Hepatocyte (in vitro differentiated cells): ENCODE measurements around the gene SLC46A2.

Experiments used
- EZH2 ChIP-seq: fragments of 200-600 bp; sonication (generic); IDR thresholded peaks from 2 replicates; pipeline ENCODE4 v1.6.1; 2016; ENCODE audit warnings: antibody characterized with exemption, mild to moderate bottlenecking, borderline replicate concordance
- EZH2phosphoT487 ChIP-seq: fragments of 200-600 bp; sonication (generic); IDR thresholded peaks from one replicate; pipeline ENCODE4 v1.6.1; 2018; ENCODE audit warnings: antibody characterized with exemption, mild to moderate bottlenecking, low read depth, moderate library complexity; ENCODE audit not compliant: unreplicated experiment, severe bottlenecking
- TF ChIP-seq, protein P1 (sequence below): fragments of 200-600 bp; sonication (generic); IDR thresholded peaks from 2 replicates; pipeline ENCODE4 v1.5.1; 2016; ENCODE audit warnings: antibody characterized with exemption, mild to moderate bottlenecking; ENCODE audit not compliant: poor library complexity

DNA sequence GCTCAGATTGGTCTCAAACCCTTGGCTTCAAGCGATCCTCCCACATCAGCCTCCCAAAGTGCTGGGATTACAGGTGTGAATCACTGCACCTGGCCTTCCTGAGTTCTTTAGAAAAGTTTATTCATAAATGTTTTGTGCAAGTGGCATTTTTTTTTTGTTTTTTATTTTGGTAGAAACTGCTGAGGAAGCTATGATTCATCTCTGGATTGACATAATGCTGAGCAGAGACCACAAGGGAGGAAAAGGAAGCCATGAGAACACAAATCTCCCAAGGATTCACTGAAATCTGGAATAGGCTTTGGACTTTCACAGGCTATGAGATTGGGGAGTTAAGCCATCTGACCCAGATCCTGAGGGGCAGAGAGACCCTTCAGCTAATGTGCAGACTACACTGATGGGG lies 3.4 kb upstream of the SLC46A2 start:
- TF ChIP-seq, protein P1, sequence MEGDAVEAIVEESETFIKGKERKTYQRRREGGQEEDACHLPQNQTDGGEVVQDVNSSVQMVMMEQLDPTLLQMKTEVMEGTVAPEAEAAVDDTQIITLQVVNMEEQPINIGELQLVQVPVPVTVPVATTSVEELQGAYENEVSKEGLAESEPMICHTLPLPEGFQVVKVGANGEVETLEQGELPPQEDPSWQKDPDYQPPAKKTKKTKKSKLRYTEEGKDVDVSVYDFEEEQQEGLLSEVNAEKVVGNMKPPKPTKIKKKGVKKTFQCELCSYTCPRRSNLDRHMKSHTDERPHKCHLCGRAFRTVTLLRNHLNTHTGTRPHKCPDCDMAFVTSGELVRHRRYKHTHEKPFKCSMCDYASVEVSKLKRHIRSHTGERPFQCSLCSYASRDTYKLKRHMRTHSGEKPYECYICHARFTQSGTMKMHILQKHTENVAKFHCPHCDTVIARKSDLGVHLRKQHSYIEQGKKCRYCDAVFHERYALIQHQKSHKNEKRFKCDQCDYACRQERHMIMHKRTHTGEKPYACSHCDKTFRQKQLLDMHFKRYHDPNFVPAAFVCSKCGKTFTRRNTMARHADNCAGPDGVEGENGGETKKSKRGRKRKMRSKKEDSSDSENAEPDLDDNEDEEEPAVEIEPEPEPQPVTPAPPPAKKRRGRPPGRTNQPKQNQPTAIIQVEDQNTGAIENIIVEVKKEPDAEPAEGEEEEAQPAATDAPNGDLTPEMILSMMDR = no peak
- TF ChIP-seq EZH2 = no peak
- TF ChIP-seq EZH2phosphoT487 = no peak
